Panc1 (cell line): ENCODE measurements around the gene AGBL5. TPM values are rescaled to one million over a fixed set of nuclear protein-coding genes. Genes with fewer than 3 reads are reported as not detected.
A peak's percentile ranks its signal among the peaks of the same experiment; 100 is the strongest.

ENCODE experiments used
- ATAC-seq: fragments of 200-7000 bp; cut with Tn5 transposase; 2 replicates; pipeline ENCODE4 v1.9.1; 2020; ENCODE audit warnings: mild to moderate bottlenecking, moderate library complexity
- BruUV-seq: library from RNA; stranded (reverse); fragments of 400-500 nt; replicated peaks from 2 replicates; lab custom pipeline; 2021; lab: Mats Ljungman, UMichigan
- CTCF ChIA-PET: fragments of 300-600 bp; sonication (Branson Sonifier 250); formaldehyde crosslinking; loops from one replicate; lab custom pipeline; 2022; ENCODE audit warnings: antibody characterized with exemption; lab: Charles Lee
- POLR2A ChIA-PET: fragments of 300-600 bp; sonication (Branson Sonifier 250); formaldehyde crosslinking; loops from one replicate; lab custom pipeline; 2022; ENCODE audit warnings: antibody characterized with exemption; lab: Charles Lee
- DNase-seq: peaks from one replicate; pipeline ENCODE4 v3.0.0-alpha.2; 2010; ENCODE audit warnings: low read depth, low spot score
- H3K27ac ChIP-seq: 2 replicates; pipeline ENCODE4 v1.5.1; 2011; ENCODE audit warnings: mild to moderate bottlenecking, low read length, inconsistent platforms
- H3K27me3 ChIP-seq: fragments of 200-500 bp; sonication (Bioruptor generic); 2 replicates; pipeline ENCODE4 v1.6.0; 2014; ENCODE audit warnings: low read length, inconsistent platforms; ENCODE audit not compliant: control insufficient read depth, insufficient read depth
- H3K36me3 ChIP-seq: fragments of 200-500 bp; sonication (Bioruptor generic); 2 replicates; pipeline ENCODE4 v1.5.1; 2014; ENCODE audit warnings: inconsistent platforms, mild to moderate bottlenecking, low read length, moderate library complexity; ENCODE audit not compliant: control insufficient read depth, insufficient read depth
- H3K4me1 ChIP-seq: 2 replicates; pipeline ENCODE4 v1.5.1; 2011; ENCODE audit warnings: inconsistent platforms, mild to moderate bottlenecking, low read length, moderate library complexity; ENCODE audit not compliant: control insufficient read depth, insufficient read depth
- H3K4me3 ChIP-seq, 2 experiments: 2 replicates each; pipeline ENCODE4 v1.5.1; 2011 to 2012; ENCODE audit warnings: low read depth in 2 of 2, low read length in 2 of 2, mild to moderate bottlenecking in 2 of 2, inconsistent platforms in 1 of 2, moderate library complexity in 1 of 2
- H3K9me3 ChIP-seq: fragments of 200-500 bp; sonication (Bioruptor generic); 2 replicates; pipeline ENCODE4 v1.5.1; 2014; ENCODE audit warnings: low read depth, mild to moderate bottlenecking, inconsistent platforms, low read length, moderate library complexity; ENCODE audit not compliant: control insufficient read depth, insufficient read depth
- CTCF ChIP-seq: fragments of 450-650 bp; IDR thresholded peaks from 2 replicates; pipeline ENCODE4 v1.5.1; 2017; ENCODE audit warnings: mild to moderate bottlenecking
- POLR2AphosphoS5 ChIP-seq: IDR thresholded peaks from 2 replicates; pipeline ENCODE4 v1.6.1; 2012; ENCODE audit warnings: mild to moderate bottlenecking, low read depth, low read length, moderate library complexity
- REST ChIP-seq, 2 experiments: IDR thresholded peaks; 2 replicates each; pipeline ENCODE4 v1.6.1; 2011 to 2012; ENCODE audit warnings: low read depth in 2 of 2, control low read depth in 1 of 2, low read length in 1 of 2, mild to moderate bottlenecking in 1 of 2, moderate library complexity in 1 of 2; ENCODE audit not compliant: insufficient read depth in 1 of 2
- SIN3A ChIP-seq: IDR thresholded peaks from 2 replicates; pipeline ENCODE4 v1.6.1; 2012; ENCODE audit warnings: low read depth, mild to moderate bottlenecking, low read length, moderate library complexity, borderline replicate concordance; ENCODE audit not compliant: insufficient read depth
- TCF7L2 ChIP-seq: IDR thresholded peaks from 2 replicates; pipeline ENCODE4 v1.6.1; 2011; ENCODE audit warnings: mild to moderate bottlenecking, low read depth, low read length, inconsistent platforms
- in situ Hi-C: cut with HindIII; loops from 2 replicates; pipeline ENCODE4 v1.10.0; 2016; ENCODE audit warnings: low sequenced_read_pairs, low pct_unique_long_range_greater_than_20kb
- intact Hi-C: fragments of 100-400 bp; cut with micrococcal nuclease; formaldehyde crosslinking; loops from one replicate; pipeline ENCODE4 v1.10.0; 2022; ENCODE audit not compliant: unreplicated experiment
- total RNA-seq: library from RNA; stranded (reverse); gene quantifications from one replicate; pipeline ENCODE4 v1.2.1, GENCODE V29; 2021; ENCODE audit not compliant: unreplicated experiment

AGBL5 gene
- total RNA-seq, 1 experiment from 2014 or later, result 55.6 TPM

GRCh38 chr2:27080603-27080936 lies 29.1 kb downstream of the AGBL5 start:
- no peak for ATAC-seq
- intact Hi-C loops, result loop anchor here (10.0 kb wide), 1 partner anchor 116 kb away; no protein-coding TSS in a partner anchor
- Histone ChIP-seq H3K36me3 (no peaks in the 10 kb centered on the region), H3K4me3 (no peak overlapping the region; a peak in 1 of 4 replicates), H3K27ac (no peak overlapping the region), H3K4me1 (peaks cover 7% of the 10 kb centered on the region), H3K9me3 (no peaks in the 10 kb centered on the region), H3K27me3 (no peaks in the 10 kb centered on the region)
- no peak for DNase-seq
- ChIA-PET CTCF (no interaction called here), POLR2A (no interaction called here)
- no TSS peak for BruUV-seq
- in situ Hi-C loops, result no loop called here
- no peak for TF ChIP-seq CTCF
- TF ChIP-seq SIN3A, result no peak
- TF ChIP-seq POLR2AphosphoS5, result no peak
- no peak for TF ChIP-seq TCF7L2
- TF ChIP-seq REST (IDR thresholded peaks at IDR 0.05; ENCODE audit: insufficient read depth in 1 of 2, low read depth in 2 of 2, low read length in 1 of 2), result no peak

- ATAC-seq (no peak), DNase-seq (no peak)
- POLR2A ChIA-PET, result no interaction called here
- no peaks in the 10 kb centered on the region for H3K9me3 ChIP-seq
- intact Hi-C loops (loop anchor here (10.0 kb wide), 1 partner anchor 117 kb away; no protein-coding TSS in a partner anchor), in situ Hi-C loops (no loop called here)
- no peak for TF ChIP-seq POLR2AphosphoS5
- no peak for TF ChIP-seq TCF7L2
- TF ChIP-seq SIN3A, result no peak
- TF ChIP-seq REST (IDR thresholded peaks at IDR 0.05; ENCODE audit: insufficient read depth in 1 of 2, low read depth in 2 of 2, low read length in 1 of 2), result no peak
- no peak for TF ChIP-seq CTCF
- BruUV-seq, result no TSS peak
- peak overlapping the region; percentile 77; the same call in 1 of the 2 replicates for H3K27ac ChIP-seq
- CTCF ChIA-PET, result interaction anchor here (0.6 kb wide), 2 partner anchors 12 to 36 kb away, joined by 3 to 4 read pairs; no protein-coding TSS in a partner anchor
- H3K36me3 ChIP-seq, result no peaks in the 10 kb centered on the region
- peaks cover 7% of the 10 kb centered on the region for H3K4me1 ChIP-seq
- H3K27me3 ChIP-seq, result no peaks in the 10 kb centered on the region
- H3K4me3 ChIP-seq, result no peak overlapping the region
Measured at GRCh38 chr2:27081984-27082772, 30.7 kb downstream of the AGBL5 start.
